ENCODE results near the gene DSP. TPM values are rescaled to one million over a fixed set of nuclear protein-coding genes. Genes with fewer than 3 reads are reported as not detected.

Gene DSP
- total and polyA plus RNA-seq, 2 experiments from 2014 or later = 16.8 to 43.7 TPM

GRCh38 chr6:7566107-7566506 is 24.6 kb downstream of the DSP start (continued):
- TF ChIP-seq REST (IDR thresholded peaks at IDR 0.05; ENCODE audit: unreplicated experiment) (no peak), CTCF (conservative IDR thresholded peaks at IDR 0.05; ENCODE audit: low read depth in 2 of 2) (no peak), STAT1 (IDR thresholded peaks at IDR 0.05; ENCODE audit: unreplicated experiment) (no peak), EZH2phosphoT487 (IDR thresholded peaks at IDR 0.05; ENCODE audit: unreplicated experiment) (no peak), EZH2 (IDR thresholded peaks at IDR 0.05; ENCODE audit: low read depth, unreplicated experiment) (no peak), ZNF114 (CRISPR knock-in tag; IDR thresholded peaks at IDR 0.05) (no peak), NANOG (IDR thresholded peaks at IDR 0.05; ENCODE audit: borderline replicate concordance) (no peak), ZNF331 (CRISPR knock-in tag; IDR thresholded peaks at IDR 0.05; ENCODE audit: low read depth) (no peak)

GRCh38 chr6:7566617-7567173 is 25.2 kb downstream of the DSP start:
- no peak overlapping the region for H3K4me3 Mint-ChIP-seq
- peak; percentile 21 to 49; a peak in 3 of 4 replicates for TF ChIP-seq CTCF (conservative IDR thresholded peaks at IDR 0.05; ENCODE audit: low read depth in 2 of 2)
- TF ChIP-seq REST (IDR thresholded peaks at IDR 0.05; ENCODE audit: unreplicated experiment) = no peak
- no peaks in the 10 kb centered on the region for H3F3A ChIP-seq (replicated peaks; ENCODE audit: low read depth)
- no peak for DNase-seq (ENCODE audit: low spot score)
- H4K20me1 ChIP-seq (replicated peaks; ENCODE audit: insufficient read depth) = no peaks in the 10 kb centered on the region
- H3K4me2 ChIP-seq = no peak overlapping the region
- H3K27me3 ChIP-seq (ENCODE audit: insufficient read depth) = no peaks in the 10 kb centered on the region
- no peaks in the 10 kb centered on the region for H3K4me1 ChIP-seq (ENCODE audit: insufficient read depth)
- no peaks in the 10 kb centered on the region for H3K9me2 ChIP-seq (ENCODE audit: insufficient read depth)
- H3K4me1 Mint-ChIP-seq = no peaks in the 10 kb centered on the region
- peaks cover 35% of the 10 kb centered on the region for H3K36me3 ChIP-seq (ENCODE audit: insufficient read depth)
- no peak overlapping the region for H3K27ac Mint-ChIP-seq
- H3K36me3 Mint-ChIP-seq (ENCODE audit: low read depth) = peaks cover 72% of the 10 kb centered on the region
- H3K27me3 Mint-ChIP-seq (ENCODE audit: insufficient read depth, low read depth, poor library complexity) = no peaks in the 10 kb centered on the region
- H3K9me3 Mint-ChIP-seq = no peaks in the 10 kb centered on the region
- no peaks in the 10 kb centered on the region for H3K79me2 ChIP-seq (replicated peaks; ENCODE audit: insufficient read depth)
- no peak overlapping the region for H3K4me3 ChIP-seq
- ATAC-seq = no peak
- no peak overlapping the region for H3K27ac ChIP-seq (ENCODE audit: low read depth)
- H2AFZ ChIP-seq = no peak overlapping the region

Measured in GM23338 (cell line).